HG03175 (cell line): ENCODE data around the gene ANKRD40.

Experiments used
- ATAC-seq: cut with Tn5 transposase; IDR thresholded peaks from one replicate; pipeline ENCODE4 v1.9.1; 2021; ENCODE audit warnings: mild to moderate bottlenecking, moderate library complexity; ENCODE audit not compliant: unreplicated experiment

The ANKRD40 gene

GRCh38 chr17:50672071-50672470, 35.6 kb downstream of the ANKRD40 start:
- ATAC-seq: no peak

- ATAC-seq: no peak
Measured at GRCh38 chr17:50668838-50669581, 38.7 kb downstream of the ANKRD40 start.

GRCh38 chr17:50668025-50668837, 39.5 kb downstream of the ANKRD40 start:
- ATAC-seq: no peak

- no peak for ATAC-seq
Measured at GRCh38 chr17:50667259-50668024, 40.3 kb downstream of the ANKRD40 start.

GRCh38 chr17:50666316-50666715, 41.4 kb downstream of the ANKRD40 start:
- no peak for ATAC-seq

GRCh38 chr17:50665838-50666237, 41.9 kb downstream of the ANKRD40 start:
- no peak for ATAC-seq

GRCh38 chr17:50664788-50665458, 42.8 kb downstream of the ANKRD40 start:
- no peak for ATAC-seq

DNA sequence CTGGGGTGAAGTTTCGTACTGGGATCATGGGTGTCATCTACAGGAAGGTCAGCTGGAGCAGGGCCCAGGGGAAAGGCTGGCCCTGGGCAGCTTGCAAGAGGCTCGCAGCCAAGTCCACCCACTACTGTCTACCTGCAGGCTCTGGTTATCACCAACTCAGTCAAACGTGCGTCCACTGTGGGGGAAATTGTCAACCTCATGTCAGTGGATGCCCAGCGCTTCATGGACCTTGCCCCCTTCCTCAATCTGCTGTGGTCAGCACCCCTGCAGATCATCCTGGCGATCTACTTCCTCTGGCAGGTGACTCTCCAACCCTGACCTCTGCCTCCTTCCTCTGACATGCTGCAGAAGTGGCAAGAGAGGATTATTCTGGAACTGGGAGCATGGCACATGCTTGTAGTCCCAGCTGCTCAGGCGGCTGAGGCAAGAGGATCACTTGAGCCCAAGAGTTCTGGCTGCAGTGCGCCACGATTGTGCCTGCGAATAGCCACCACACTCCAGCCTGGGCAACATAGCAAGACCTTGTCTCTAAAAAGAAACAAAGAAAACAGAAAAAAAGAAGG, 43.8 kb downstream of the ANKRD40 start:
- no peak for ATAC-seq

- no peak for ATAC-seq
Measured at GRCh38 chr17:50662632-50663225, 45.0 kb downstream of the ANKRD40 start.

DNA sequence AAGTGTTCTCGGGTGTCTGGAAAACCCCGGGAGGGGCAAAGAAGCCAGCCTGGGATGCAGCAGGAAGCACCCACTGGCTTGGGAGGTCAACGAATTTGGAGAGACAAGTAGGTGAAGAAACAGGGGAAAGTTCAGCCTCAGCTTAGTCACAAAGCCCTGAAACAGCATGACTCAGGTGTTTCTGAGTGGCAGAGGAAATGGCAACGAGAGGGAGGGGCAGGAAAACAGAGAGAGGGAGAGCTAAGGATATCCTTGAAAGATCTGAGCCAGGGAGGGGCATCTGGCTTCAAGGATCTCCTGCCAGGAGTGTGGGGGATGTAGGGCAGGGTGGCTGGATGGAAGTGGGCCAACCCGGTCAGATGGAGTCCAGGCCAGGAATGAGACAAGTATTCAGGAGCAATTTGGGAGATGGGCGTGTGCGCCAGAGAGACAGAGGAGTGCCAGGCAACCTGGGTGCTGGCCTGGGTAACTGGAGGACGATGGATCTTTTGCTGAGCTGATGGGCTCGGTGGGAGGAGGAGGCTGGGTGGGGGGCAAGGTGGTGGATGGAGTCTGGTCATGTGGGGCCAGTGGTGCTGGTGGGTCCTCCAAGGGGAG, 45.8 kb downstream of the ANKRD40 start:
- no peak for ATAC-seq

GRCh38 chr17:50661348-50661747, 46.4 kb downstream of the ANKRD40 start:
- ATAC-seq: no peak

DNA sequence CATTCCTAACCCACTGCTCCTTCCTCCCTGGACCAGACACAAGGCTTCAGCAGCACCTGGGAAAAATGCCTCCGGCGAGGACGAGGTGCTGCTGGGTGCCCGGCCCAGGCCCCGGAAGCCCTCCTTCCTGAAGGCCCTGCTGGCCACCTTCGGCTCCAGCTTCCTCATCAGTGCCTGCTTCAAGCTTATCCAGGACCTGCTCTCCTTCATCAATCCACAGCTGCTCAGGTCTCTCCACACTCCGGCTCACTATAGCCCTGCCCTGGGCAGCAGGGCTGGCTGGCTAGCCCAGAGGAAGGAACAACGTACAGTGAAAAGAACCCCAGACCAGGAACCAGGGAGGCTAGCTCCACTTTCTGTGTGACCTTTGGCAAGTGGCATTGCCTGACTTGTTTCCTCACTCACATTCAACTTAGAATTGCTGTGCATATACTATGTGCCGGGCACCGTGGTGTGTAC, 46.8 kb downstream of the ANKRD40 start:
- ATAC-seq: no peak

- ATAC-seq: no peak
Measured at GRCh38 chr17:50660042-50660886, 47.5 kb downstream of the ANKRD40 start.

- no peak for ATAC-seq
Measured at GRCh38 chr17:50659179-50659578, 48.5 kb downstream of the ANKRD40 start.

DNA sequence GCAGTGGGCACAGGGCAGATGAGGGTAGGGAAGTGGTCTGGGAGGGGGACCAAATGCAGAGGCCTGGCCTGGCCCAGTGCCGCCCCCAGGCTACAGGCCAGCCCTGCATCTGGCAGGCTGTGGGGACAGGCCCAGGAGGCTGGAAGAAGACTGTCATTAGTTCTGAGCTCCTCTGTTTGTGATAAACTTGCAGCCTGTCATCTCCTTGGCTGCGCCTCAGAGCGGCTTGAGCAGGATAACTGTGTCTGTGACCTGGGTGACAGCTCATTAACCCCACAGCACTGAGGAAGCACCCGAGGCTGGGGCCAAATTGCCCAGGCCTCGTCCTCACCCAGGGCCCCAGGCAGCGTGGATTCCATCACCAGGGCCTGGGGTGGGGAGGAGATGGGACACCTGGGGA, 49.1 kb downstream of the ANKRD40 start:
- ATAC-seq: no peak

GRCh38 chr17:50657627-50658026, 50.1 kb downstream of the ANKRD40 start:
- ATAC-seq: no peak

DNA sequence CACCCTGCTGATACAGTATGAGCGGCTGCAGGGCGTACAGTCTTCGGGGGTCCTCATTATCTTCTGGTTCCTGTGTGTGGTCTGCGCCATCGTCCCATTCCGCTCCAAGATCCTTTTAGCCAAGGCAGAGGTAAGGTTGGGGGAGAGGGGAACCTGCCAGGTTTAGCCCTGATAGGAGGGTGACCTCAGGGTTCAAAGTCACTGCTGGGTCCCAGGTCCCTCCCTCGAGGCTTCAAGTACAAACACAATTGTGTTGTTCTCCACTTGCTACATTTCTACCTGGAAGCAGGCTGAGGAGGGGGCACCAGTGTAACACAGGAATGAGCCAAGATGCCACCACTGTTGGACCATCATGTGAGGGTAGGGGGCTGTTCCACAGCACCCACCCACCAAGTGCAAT, 50.7 kb downstream of the ANKRD40 start:
- ATAC-seq: no peak

- ATAC-seq: no peak
Measured at GRCh38 chr17:50656509-50656908, 51.2 kb downstream of the ANKRD40 start.

GRCh38 chr17:50653738-50654137, 54.0 kb downstream of the ANKRD40 start:
- no peak for ATAC-seq
